HG02870 (cell line): Measurements from ENCODE around the gene OXSR1.

ENCODE experiments used
- ATAC-seq: cut with Tn5 transposase; IDR thresholded peaks from one replicate; pipeline ENCODE4 v1.9.1; 2021; ENCODE audit warnings: mild to moderate bottlenecking, moderate library complexity; ENCODE audit not compliant: unreplicated experiment

Gene OXSR1

DNA sequence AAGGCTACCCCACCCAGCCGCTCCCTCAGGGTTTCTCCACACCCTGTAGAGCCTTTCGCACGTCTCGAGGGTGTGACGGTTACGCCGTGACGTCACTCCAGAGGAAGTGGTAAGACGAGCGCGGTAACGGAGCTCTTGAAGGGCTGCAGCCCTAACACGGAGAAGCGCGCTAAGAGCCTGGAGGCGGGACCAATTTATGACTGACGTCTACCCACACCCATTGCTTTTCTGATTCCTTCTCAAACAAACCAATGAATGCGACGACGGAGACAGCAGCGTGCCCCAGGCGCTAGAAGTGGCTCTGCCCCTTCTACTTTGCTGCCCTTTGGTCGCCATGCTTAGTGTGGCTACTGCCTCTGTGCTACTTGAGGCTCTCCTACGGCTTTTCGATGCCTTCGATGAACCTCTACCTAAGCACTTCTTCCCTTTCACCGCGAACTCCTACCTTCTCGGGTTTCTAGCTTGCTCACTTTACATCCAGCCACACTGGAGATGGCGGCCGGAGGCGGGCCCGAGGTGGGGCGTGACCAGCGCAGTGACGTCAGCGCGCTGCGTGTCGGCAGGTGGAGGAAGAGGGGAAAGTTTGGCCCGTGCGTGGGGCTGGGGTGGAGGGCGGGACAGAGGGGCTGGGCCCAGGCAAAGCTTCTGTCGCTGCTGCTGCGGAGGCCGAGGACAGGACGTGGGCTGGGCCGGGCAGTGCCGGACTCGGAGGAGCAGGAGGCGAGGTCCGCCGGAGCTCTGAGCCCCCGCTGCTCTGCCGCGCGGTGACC lies at the start of gene OXSR1:
Gene OXSR1 (plus strand): TSS at position 586 of the 770 bp plus-strand sequence. CDS start 340 bp downstream, outside the sequence.
- peak; percentile 91 for ATAC-seq

DNA sequence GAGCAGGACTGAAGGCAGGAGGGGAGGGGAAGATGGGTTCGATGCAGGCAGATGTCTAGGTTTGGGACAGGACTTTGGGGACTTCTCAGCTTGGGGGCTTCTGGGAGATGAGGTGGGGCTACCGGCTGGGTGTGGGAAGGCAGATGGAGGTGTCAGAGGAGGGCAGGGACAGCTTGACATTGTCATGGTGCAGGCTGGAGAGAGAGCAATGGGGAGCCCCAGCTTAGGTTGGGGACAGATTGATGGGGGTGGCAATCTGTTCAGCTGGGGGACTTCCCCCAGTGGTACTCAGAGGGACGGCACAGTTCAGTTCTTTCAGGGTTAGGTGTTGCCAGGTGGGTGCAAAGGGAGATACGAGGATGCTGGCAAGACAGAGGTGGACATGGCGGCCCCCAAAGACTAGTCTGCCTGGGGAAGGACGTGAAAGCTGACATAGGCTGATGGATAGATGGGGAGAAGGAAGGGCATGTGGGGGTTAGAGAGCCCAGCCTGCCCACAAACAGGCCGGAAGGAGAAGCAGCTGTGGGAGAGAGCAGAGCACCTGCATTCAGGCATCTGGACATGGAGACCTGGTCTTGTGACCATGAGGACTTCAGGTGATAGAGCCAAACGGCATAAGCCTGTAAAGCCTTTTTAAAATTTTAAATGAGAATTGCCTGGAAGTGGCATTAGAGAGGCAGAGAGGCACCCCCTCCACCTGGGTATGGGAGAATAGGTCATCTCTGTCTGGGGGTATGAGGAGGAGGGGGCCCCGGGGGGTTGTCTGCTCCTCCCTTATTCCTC lies 49.5 kb upstream of the OXSR1 start:
- ATAC-seq: no peak

DNA sequence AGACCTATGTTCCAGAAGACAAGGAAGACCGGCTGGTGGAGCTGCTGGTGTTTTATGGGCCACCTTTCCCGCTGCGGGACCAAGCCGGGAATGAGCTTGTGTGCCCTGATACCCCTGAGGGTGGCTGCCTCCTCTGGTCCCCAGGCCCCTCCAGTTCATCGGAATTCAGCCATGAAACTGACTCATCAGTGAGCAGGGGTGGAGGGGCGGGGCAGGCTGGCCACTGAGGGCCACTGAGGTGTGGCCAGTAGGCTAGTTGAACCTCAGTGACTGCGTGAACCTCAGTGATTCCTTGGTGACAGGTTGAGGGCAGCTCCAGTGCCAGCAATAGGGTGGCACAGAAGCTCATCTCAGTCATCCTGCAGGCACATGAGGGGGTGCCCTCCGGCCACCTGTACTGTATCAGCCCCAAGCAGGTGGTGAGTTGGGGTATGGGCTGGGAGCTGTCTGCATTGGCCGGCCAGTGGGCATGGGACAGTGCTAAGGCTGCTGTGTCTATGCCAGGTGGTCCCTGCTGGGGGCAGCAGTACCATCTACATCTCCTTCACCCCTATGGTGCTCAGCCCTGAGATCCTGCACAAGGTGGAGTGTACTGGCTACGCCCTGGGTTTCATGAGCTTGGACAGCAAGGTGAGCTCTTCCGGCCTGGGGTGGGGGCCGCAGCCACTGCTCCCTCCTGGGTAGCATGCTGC lies 48.7 kb upstream of the OXSR1 start:
- no peak for ATAC-seq

GRCh38 chr3:38117163-38117716 lies 48.1 kb upstream of the OXSR1 start:
- no peak for ATAC-seq

DNA sequence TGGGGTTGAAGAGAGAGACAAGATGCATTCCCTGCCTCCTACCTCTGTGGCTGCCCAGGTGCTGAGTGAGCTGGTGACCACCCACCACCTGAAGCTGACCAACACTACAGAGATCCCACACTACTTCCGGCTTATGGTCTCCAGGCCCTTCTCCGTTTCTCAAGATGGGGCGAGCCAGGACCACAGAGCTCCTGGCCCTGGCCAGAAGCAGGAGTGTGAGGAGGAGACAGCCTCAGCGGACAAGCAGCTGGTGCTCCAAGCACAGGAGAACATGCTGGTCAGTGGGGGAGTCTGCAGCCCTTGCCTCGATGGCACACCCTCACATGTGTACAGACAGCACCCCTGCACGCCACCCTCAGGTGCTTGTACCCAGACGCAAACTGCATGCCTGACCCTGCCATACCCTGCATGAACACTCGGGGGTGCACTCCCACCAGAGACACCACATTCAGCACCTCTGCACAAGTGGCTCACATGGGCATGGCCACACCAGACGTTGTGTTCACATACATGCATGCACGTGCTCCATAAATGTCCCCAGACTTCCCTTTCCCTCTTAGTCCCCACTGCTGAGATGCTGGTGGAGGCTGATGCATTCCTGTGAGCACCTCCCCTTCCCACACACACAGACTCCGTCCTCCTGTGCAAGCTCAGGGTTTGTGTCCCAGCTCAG lies 47.5 kb upstream of the OXSR1 start:
- ATAC-seq: peak; percentile 61

- no peak for ATAC-seq
Measured at GRCh38 chr3:38118421-38119247, 46.7 kb upstream of the OXSR1 start.

DNA sequence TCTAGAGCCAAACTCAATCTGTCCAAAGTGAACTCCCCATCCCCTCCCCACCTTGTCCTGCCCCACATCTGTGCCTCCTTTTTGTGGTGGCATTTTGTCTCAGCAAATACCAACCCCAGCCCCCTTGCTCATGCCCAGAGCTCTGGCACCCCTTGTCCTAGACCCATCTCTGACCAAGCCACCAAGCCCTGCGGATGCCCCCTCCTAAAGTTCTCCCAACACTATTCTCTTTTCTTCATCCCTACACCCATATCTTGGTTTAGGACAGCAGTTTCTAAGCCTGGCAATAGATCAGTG lies 46.1 kb upstream of the OXSR1 start:
- ATAC-seq: no peak

DNA sequence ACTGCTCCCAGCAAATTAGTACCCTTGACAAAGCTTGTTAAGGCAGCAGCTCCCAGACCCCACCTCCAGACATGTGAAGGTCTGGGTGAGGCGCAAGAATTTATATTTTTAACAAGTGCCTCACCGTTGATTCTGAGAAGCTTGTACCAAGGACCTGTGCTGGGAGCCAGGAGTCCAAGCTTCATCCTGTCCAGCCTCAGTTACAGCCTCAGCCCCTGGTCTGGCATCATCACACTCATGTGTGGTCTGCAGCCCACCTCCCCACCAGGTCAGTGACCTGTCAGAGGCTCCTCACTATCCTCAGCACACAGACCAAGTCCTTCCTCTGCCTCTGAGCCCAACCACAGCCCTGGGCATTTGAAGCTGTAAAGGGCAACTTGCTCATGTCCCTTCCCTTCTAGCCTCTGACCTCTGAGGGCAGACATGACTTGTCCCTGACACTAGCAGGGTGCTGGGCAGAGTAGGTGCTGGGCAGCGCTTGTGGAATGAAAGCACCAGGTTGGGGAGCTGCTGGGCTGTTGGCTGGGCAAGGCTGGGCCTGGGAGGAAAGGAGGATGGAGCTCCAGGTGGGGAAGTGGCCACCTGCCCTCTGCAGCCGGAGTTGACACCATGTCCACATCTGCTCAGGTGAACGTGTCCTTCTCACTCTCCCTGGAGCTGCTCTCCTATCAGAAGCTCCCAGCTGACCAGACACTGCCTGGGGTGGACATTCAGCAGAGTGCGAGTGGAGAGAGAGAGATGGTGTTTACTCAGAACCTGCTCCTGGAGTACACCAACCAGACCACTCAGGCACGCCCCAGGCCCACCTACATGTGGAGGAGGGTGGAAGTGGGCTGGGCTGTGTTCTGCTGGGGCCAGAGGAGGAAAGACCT lies 45.3 kb upstream of the OXSR1 start:
- no peak for ATAC-seq

- ATAC-seq: no peak
Measured at GRCh38 chr3:38120693-38121450, 44.5 kb upstream of the OXSR1 start.

DNA sequence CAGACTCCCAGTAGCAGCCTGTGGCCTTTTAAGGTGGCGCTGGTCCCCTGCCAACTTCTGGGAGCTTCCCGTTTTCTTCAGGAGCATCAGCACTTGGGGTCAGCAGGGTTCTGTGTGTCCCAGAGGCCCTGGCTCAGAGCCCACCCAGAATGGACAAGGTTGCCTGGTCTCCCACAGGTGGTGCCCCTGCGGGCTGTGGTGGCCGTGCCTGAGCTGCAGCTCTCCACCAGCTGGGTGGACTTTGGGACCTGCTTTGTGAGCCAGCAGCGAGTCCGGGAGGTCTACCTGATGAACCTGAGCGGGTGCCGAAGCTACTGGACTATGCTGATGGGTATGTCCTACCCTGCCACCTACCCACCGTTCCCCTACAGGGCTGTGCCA lies 43.9 kb upstream of the OXSR1 start:
- ATAC-seq: no peak

- ATAC-seq: no peak
Measured at GRCh38 chr3:38121832-38122461, 43.4 kb upstream of the OXSR1 start.

- ATAC-seq: no peak
Measured at GRCh38 chr3:38122712-38123290, 42.5 kb upstream of the OXSR1 start.

GRCh38 chr3:38124324-38125122 lies 40.8 kb upstream of the OXSR1 start:
- ATAC-seq: no peak

GRCh38 chr3:38125305-38126120 lies 39.8 kb upstream of the OXSR1 start:
- ATAC-seq: no peak

DNA sequence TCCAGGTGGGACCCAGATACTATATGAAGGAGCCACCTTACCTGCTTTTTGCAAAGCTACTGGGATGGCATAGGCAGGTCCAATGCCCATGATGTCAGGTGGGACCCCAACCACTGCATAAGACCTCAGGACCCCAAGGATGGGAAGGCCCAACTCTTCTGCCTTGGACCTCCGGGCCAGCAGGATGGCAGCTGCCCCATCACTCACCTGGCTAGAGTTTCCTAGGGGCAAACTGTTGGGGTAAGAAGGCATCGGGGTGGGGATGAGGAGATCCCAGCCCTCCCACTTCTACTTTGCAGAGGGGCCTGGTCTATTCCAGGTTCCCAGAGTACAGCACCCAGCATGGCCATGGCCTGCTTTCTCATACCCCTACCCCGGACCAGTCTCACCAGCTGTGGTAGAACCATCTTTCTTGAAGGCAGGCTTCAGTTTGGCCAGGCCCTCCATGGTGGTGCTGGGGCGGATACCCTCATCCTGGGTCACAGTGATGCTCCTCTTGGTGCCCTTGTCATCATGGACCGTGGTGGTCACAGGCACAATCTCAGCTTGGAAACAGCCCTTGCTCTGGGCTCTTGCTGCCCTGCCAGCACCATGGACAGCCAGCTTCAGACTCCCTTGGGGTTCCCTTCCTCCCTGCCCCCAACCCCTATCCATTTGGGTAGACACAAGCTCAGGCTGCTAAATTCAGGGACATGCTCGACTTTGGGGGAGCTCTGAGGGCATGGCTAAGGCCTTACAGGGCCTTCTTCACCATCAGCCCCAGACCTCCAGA lies 39.0 kb upstream of the OXSR1 start:
- no peak for ATAC-seq
